HepG2 (cell line): ENCODE data around the gene CD72. TPM values are rescaled to one million over a fixed set of nuclear protein-coding genes. Genes with fewer than 3 reads are reported as not detected.

Source experiments
- CAMTA2 ChIP-seq: sonication (generic); formaldehyde crosslinking; IDR thresholded peaks from 2 replicates; pipeline ENCODE4 v1.4.0; 2020; ENCODE audit warnings: mild to moderate bottlenecking, missing genetic modification reagents, borderline replicate concordance
- CHD2 ChIP-seq: IDR thresholded peaks from 2 replicates; pipeline ENCODE4 v1.6.1; 2011; ENCODE audit warnings: low read depth, low read length, improper control_type of control experiment
- ELF1 ChIP-seq: sonication (generic); formaldehyde crosslinking; IDR thresholded peaks from 2 replicates; pipeline ENCODE4 v1.4.0; 2020; ENCODE audit warnings: missing genetic modification reagents
- HNRNPH1 ChIP-seq: fragments of 200-400 bp; formaldehyde crosslinking; optimal IDR thresholded peaks from 2 replicates; pipeline ENCODE3; 2017; ENCODE audit warnings: mild to moderate bottlenecking, low read depth, low read length
- MEIS2 ChIP-seq: sonication (generic); formaldehyde crosslinking; IDR thresholded peaks from 2 replicates; pipeline ENCODE4 v1.9.0; 2021; ENCODE audit warnings: mild to moderate bottlenecking, missing genetic modification reagents
- MIER3 ChIP-seq: IDR thresholded peaks from 2 replicates; pipeline ENCODE4 v1.6.1; 2016; ENCODE audit warnings: missing compliant biosample characterization, borderline replicate concordance
- MTA3 ChIP-seq: sonication (generic); formaldehyde crosslinking; IDR thresholded peaks from 2 replicates; pipeline ENCODE4 v1.4.0; 2020; ENCODE audit warnings: missing genetic modification reagents
- PITX1 ChIP-seq: sonication (generic); formaldehyde crosslinking; IDR thresholded peaks from 2 replicates; pipeline ENCODE4 v1.5.1; 2020; ENCODE audit warnings: mild to moderate bottlenecking, missing genetic modification reagents
- SIX1 ChIP-seq: sonication (generic); formaldehyde crosslinking; IDR thresholded peaks from 2 replicates; pipeline ENCODE4 v1.4.0; 2020; ENCODE audit warnings: missing genetic modification reagents, borderline replicate concordance
- TFE3 ChIP-seq: IDR thresholded peaks from 2 replicates; pipeline ENCODE4 v1.6.1; 2016
- ZBTB34 ChIP-seq: sonication (generic); formaldehyde crosslinking; IDR thresholded peaks from 2 replicates; pipeline ENCODE4 v1.8.0; 2022; ENCODE audit warnings: mild to moderate bottlenecking, missing genetic modification reagents
- ZBTB49 ChIP-seq: sonication (generic); formaldehyde crosslinking; IDR thresholded peaks from 2 replicates; pipeline ENCODE4 v1.4.0; 2020; ENCODE audit warnings: missing genetic modification reagents, borderline replicate concordance
- ZNF224 ChIP-seq: sonication (generic); formaldehyde crosslinking; IDR thresholded peaks from 2 replicates; pipeline ENCODE4 v1.5.0; 2020; ENCODE audit warnings: mild to moderate bottlenecking, missing genetic modification reagents
- ZNF33A ChIP-seq: sonication (generic); formaldehyde crosslinking; IDR thresholded peaks from 2 replicates; pipeline ENCODE4 v1.5.1; 2020; ENCODE audit warnings: missing genetic modification reagents, mild to moderate bottlenecking, moderate library complexity, borderline replicate concordance
- ZNF362 ChIP-seq: sonication (generic); formaldehyde crosslinking; IDR thresholded peaks from 2 replicates; pipeline ENCODE4 v1.4.0; 2020; ENCODE audit warnings: missing genetic modification reagents, mild to moderate bottlenecking, borderline replicate concordance
- ZNF562 ChIP-seq: sonication (generic); formaldehyde crosslinking; IDR thresholded peaks from 2 replicates; pipeline ENCODE4 v1.8.0; 2022; ENCODE audit warnings: missing genetic modification reagents, borderline replicate concordance
- ZNF574 ChIP-seq: sonication (generic); formaldehyde crosslinking; IDR thresholded peaks from 2 replicates; pipeline ENCODE4 v1.4.0; 2020; ENCODE audit warnings: missing genetic modification reagents
- ZSCAN5A ChIP-seq: sonication (generic); formaldehyde crosslinking; IDR thresholded peaks from 2 replicates; pipeline ENCODE4 v1.8.0; 2022; ENCODE audit warnings: mild to moderate bottlenecking, missing genetic modification reagents, borderline replicate concordance
- ZSCAN9 ChIP-seq: IDR thresholded peaks from 2 replicates; pipeline ENCODE4 v1.6.1; 2016; ENCODE audit warnings: borderline replicate concordance
- polyA plus RNA-seq, 8 experiments: library from polyadenylated mRNA; depleted of rRNA in 3 of 8; stranded (reverse) in 7 of 8; unstranded in 1 of 8; fragments of >200 nt; fragmentation: Illumina TruSeq in 4 of 8; extraction: Trizol in 4 of 8; gene quantifications; 2 replicates each; pipeline versions ENCODE4 v1.2.1 to v1.2.3, GENCODE V29; 2011 to 2016; ENCODE audit warnings: low read depth in 4 of 8, missing spikeins in 1 of 8, mixed read lengths in 1 of 8; ENCODE audit not compliant: insufficient read depth in 1 of 8
- total RNA-seq, 5 experiments: library from RNA; depleted of rRNA; stranded (reverse); fragments of >200 nt; fragmentation: Illumina TruSeq; extraction: Trizol; gene quantifications; 2 replicates each; pipeline ENCODE4 v1.2.3, GENCODE V29; 2016; ENCODE audit warnings: low read depth in 1 of 5

CD72 gene
- total and polyA plus RNA-seq, 2 of the 13 experiments (the other 11 are each of a cell fraction or from before 2014, with no cell fraction given), result 0.18 to 1.1 TPM

- no peak for TF ChIP-seq ZBTB49 (CRISPR knock-in tag)
- TF ChIP-seq ZNF33A (CRISPR knock-in tag), result no peak
- TF ChIP-seq ELF1 (CRISPR knock-in tag), result peak; percentile 98
- TF ChIP-seq ZNF574, result peak; percentile 90
- TF ChIP-seq SIX1 (CRISPR knock-in tag), result no peak
- TF ChIP-seq MIER3 (CRISPR knock-in tag), result peak; percentile 81; the same call in 1 of the 2 replicates
- no peak for TF ChIP-seq PITX1 (CRISPR knock-in tag)
- TF ChIP-seq HNRNPH1, result peak; percentile 73
- peak; percentile 80 for TF ChIP-seq ZSCAN9
- TF ChIP-seq CAMTA2 (CRISPR knock-in tag), result peak; percentile 49; the same call in 1 of the 2 replicates
- no peak for TF ChIP-seq ZBTB34 (CRISPR knock-in tag)
- TF ChIP-seq ZNF562 (CRISPR knock-in tag), result no peak
- peak; percentile 97; the same call in 1 of the 2 replicates for TF ChIP-seq ZSCAN5A (CRISPR knock-in tag)
- 0 out of 2 replicates have a peak, but pooled peaks have one; percentile 60 for TF ChIP-seq ZNF362 (CRISPR knock-in tag)
- no peak for TF ChIP-seq MTA3 (CRISPR knock-in tag)
- no peak for TF ChIP-seq CHD2
- 0 out of 2 replicates have a peak, but pooled peaks have one; percentile 57 for TF ChIP-seq TFE3 (CRISPR knock-in tag)
- no peak for TF ChIP-seq ZNF224 (CRISPR knock-in tag)
- peak; percentile 40; the same call in 1 of the 2 replicates for TF ChIP-seq MEIS2
Observed at GRCh38 chr9:35603986-35604577, 14.1 kb downstream of the CD72 start (continued).
